Measurements from ENCODE around the gene CAB39L. TPM values are rescaled to one million over a fixed set of nuclear protein-coding genes. Genes with fewer than 3 reads are reported as not detected.

CAB39L gene
- total RNA-seq = 10 to 100 TPM in 1 of 4 donors, 1 to 10 TPM in 3; 4.7 to 14.4 (median 8.7) TPM

DNA sequence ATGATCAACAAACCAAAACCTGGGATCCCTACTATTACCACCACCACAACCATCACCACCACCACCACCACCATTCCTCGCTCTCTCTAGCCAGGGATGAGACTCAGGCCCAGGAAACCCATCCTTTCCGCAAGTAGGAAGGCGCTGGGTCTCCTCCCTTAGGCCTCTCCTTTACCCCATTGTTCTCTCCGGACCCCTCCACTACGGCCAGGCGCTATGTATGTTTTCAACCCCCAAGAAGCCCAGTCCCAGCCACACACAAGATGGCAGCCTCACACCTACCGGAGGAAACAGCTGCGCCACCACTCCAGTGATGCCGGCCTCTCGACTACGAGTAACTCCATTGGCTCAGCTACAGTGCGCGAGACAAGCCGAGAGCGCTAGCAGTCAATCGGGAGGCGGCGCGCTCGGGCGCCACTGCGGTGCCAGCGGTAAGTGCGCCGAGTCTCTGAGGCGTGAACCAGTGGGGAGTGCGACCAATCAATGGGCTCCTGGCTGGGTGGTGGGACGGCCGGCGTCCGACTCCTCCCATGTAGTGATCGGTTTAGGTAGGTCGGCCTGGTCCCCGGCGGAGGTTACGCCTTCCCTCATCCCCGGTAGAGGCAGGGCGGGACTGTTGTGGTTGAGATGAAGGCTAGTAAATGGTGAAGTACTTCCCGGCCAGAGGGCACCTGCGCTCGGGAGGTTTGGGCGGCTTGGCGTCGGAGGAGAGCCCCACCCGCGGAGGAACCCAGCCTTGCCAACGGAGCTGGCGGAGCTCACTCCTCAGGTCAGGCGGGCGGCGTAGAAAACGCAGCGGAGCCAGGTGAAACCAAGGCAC is at the start of gene CAB39L, which contains the start of gene SETDB2:
CAB39L (minus strand) TSS at position 361 of the 820 bp plus-strand sequence. CDS start 61,154 bp downstream, outside the sequence.
SETDB2 (plus strand) TSS at position 571 of the 820 bp plus-strand sequence. CDS start 7,620 bp downstream, outside the sequence.
- intact Hi-C loops (cut with DNase I; ENCODE audit: low total_unique reads) = loop anchor here (2.0 kb wide), 1 partner anchor 51 kb away; the partner anchor contains the start of gene PHF11
- H3K27ac ChIP-seq = peak within 1 kb of the TSS; percentile 84 to 93 (median 87)
- peaks cover 9 to 20% of the 10 kb centered on the region in 2 donors for H3K4me1 ChIP-seq
- in situ Hi-C loops (cut with MboI; ENCODE audit: low sequenced_read_pairs in 4 of 4) = loop anchor here in 1 of 4 donors (25.0 kb wide), 1 partner anchor 332 kb away; no protein-coding TSS in a partner anchor
- no peaks in the 10 kb centered on the region for H3K36me3 ChIP-seq
- H3K27me3 ChIP-seq = no peaks in the 10 kb centered on the region
- DNase-seq (peak; percentile 98), ATAC-seq (peak; percentile 91 to 94)
- H3K4me3 ChIP-seq = peak within 1 kb of the TSS; percentile 77 to 83 (median 81)
- H3K9me3 ChIP-seq = no peaks in the 10 kb centered on the region
- TF ChIP-seq POLR2A (IDR thresholded peaks at IDR 0.05) = peak; percentile 58 to 89
- TF ChIP-seq, protein P1, sequence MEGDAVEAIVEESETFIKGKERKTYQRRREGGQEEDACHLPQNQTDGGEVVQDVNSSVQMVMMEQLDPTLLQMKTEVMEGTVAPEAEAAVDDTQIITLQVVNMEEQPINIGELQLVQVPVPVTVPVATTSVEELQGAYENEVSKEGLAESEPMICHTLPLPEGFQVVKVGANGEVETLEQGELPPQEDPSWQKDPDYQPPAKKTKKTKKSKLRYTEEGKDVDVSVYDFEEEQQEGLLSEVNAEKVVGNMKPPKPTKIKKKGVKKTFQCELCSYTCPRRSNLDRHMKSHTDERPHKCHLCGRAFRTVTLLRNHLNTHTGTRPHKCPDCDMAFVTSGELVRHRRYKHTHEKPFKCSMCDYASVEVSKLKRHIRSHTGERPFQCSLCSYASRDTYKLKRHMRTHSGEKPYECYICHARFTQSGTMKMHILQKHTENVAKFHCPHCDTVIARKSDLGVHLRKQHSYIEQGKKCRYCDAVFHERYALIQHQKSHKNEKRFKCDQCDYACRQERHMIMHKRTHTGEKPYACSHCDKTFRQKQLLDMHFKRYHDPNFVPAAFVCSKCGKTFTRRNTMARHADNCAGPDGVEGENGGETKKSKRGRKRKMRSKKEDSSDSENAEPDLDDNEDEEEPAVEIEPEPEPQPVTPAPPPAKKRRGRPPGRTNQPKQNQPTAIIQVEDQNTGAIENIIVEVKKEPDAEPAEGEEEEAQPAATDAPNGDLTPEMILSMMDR (IDR thresholded peaks at IDR 0.05 in 4 of 5, conservative IDR thresholded peaks at IDR 0.05 in 1 of 5) = peak in 3 of 5 experiments; percentile 27 to 52 (median 46)

DNA sequence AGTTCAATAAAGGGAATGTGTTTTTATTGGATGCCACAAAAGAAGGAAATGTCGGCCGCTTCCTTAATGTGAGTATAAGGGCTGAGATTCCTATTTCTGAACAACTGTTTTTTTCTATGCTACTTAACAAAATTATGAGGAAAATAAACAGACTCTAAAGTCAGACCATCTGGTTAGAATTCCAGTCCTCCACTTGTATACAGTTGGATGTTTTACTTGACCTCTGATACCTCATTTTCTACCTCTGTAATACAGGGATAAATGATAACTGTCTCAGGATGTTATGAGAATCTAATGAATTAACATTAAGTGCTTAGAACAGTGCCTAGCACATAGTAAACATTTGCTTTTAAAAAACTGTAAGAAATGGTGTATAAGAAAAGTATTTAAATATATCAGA is 44.7 kb upstream of the CAB39L start:
- Histone ChIP-seq H3K27ac (no peak overlapping the region), H3K36me3 (peaks cover 0 to 18% of the 10 kb centered on the region in 2 donors), H3K4me3 (no peak overlapping the region), H3K4me1 (no peaks in the 10 kb centered on the region), H3K9me3 (no peaks in the 10 kb centered on the region), H3K27me3 (no peaks in the 10 kb centered on the region)
- intact Hi-C loops (cut with DNase I; ENCODE audit: low total_unique reads) = no loop called here
- in situ Hi-C loops (cut with MboI; ENCODE audit: low sequenced_read_pairs in 4 of 4) = no loop called here
- no peak for DNase-seq
- ATAC-seq = no peak
- no peak for TF ChIP-seq POLR2A (IDR thresholded peaks at IDR 0.05)
- TF ChIP-seq, protein P1 (IDR thresholded peaks at IDR 0.05 in 4 of 5, conservative IDR thresholded peaks at IDR 0.05 in 1 of 5) = no peak

- H3K36me3 ChIP-seq = peaks cover 0 to 12% of the 10 kb centered on the region in 2 donors
Measured at GRCh38 chr13:49481788-49482187, 37.9 kb upstream of the CAB39L start.

DNA sequence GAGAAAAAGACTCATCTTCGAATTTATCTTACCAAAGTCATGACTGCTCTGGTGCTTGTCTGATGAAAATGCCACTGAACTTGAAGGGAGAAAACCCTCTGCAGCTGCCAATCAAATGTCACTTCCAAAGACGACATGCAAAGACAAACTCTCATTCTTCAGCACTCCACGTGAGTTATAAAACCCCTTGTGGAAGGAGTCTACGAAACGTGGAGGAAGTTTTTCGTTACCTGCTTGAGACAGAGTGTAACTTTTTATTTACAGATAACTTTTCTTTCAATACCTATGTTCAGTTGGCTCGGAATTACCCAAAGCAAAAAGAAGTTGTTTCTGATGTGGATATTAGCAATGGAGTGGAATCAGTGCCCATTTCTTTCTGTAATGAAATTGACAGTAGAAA is 32.7 kb upstream of the CAB39L start:
- DNase-seq (no peak), ATAC-seq (no peak)
- H3K36me3 ChIP-seq = peaks cover 0 to 12% of the 10 kb centered on the region in 2 donors
- H3K4me1 ChIP-seq = peaks cover 0 to 8% of the 10 kb centered on the region in 2 donors
- in situ Hi-C loops (cut with MboI; ENCODE audit: low sequenced_read_pairs in 4 of 4) (no loop called here), intact Hi-C loops (cut with DNase I; ENCODE audit: low total_unique reads) (no loop called here)
- H3K9me3 ChIP-seq = no peaks in the 10 kb centered on the region
- TF ChIP-seq POLR2A (IDR thresholded peaks at IDR 0.05) = no peak
- TF ChIP-seq, protein P1 (IDR thresholded peaks at IDR 0.05 in 4 of 5, conservative IDR thresholded peaks at IDR 0.05 in 1 of 5) = no peak
- no peaks in the 10 kb centered on the region for H3K27me3 ChIP-seq
- no peak overlapping the region for H3K27ac ChIP-seq
- H3K4me3 ChIP-seq = no peak overlapping the region

More at GRCh38 chr13:49481788-49482187, 37.9 kb upstream of the CAB39L start:
- Histone ChIP-seq H3K4me3 (no peak overlapping the region), H3K9me3 (no peaks in the 10 kb centered on the region), H3K27ac (no peak overlapping the region), H3K4me1 (peaks cover 0 to 8% of the 10 kb centered on the region in 2 donors), H3K27me3 (no peaks in the 10 kb centered on the region)
- intact Hi-C loops (cut with DNase I; ENCODE audit: low total_unique reads) = no loop called here
- in situ Hi-C loops (cut with MboI; ENCODE audit: low sequenced_read_pairs in 4 of 4) = no loop called here
- TF ChIP-seq, protein P1 (IDR thresholded peaks at IDR 0.05 in 4 of 5, conservative IDR thresholded peaks at IDR 0.05 in 1 of 5) = no peak
- no peak for TF ChIP-seq POLR2A (IDR thresholded peaks at IDR 0.05)
- DNase-seq = no peak
- no peak for ATAC-seq
